PC-9 (cell line): ENCODE measurements around the gene CDKN2AIP. TPM values are rescaled to one million over a fixed set of nuclear protein-coding genes. Genes with fewer than 3 reads are reported as not detected.
A peak's percentile ranks its signal among the peaks of the same experiment; 100 is the strongest.

Experiments used
- BruUV-seq: library from RNA; stranded (reverse); fragments of 400-500 nt; replicated peaks from 2 replicates; lab custom pipeline; 2021; lab: Mats Ljungman, UMichigan
- CTCF ChIA-PET: fragments of 300-600 bp; sonication (Branson Sonifier 250); formaldehyde crosslinking; loops from one replicate; lab custom pipeline; 2022; ENCODE audit warnings: antibody characterized with exemption; lab: Charles Lee
- POLR2A ChIA-PET: fragments of 300-600 bp; sonication (Branson Sonifier 250); formaldehyde crosslinking; loops from one replicate; lab custom pipeline; 2022; ENCODE audit warnings: antibody characterized with exemption; ENCODE audit not compliant: unreplicated experiment; lab: Charles Lee
- DNase-seq, 2 experiments: peaks; one replicate each; pipeline versions ENCODE4 v3.0.0 to v3.0.0-alpha.2; 2015 to 2022; ENCODE audit warnings: mixed read lengths in 1 of 2
- H2AFZ ChIP-seq: fragments of 200-600 bp; sonication (generic); 2 replicates; pipeline ENCODE4 v1.8.1; 2017; ENCODE audit warnings: antibody characterized with exemption
- H3F3A ChIP-seq: fragments of 200-600 bp; sonication (generic); 2 replicates; pipeline ENCODE4 v1.8.1; 2017; ENCODE audit warnings: antibody characterized with exemption, mild to moderate bottlenecking, low read depth; ENCODE audit not compliant: insufficient read depth
- H3K27ac ChIP-seq: fragments of 200-600 bp; sonication (generic); 2 replicates; pipeline ENCODE4 v1.6.1; 2016; ENCODE audit warnings: mixed run types
- H3K27me3 ChIP-seq: fragments of 200-600 bp; sonication (generic); 2 replicates; pipeline ENCODE4 v1.6.1; 2016; ENCODE audit warnings: low read depth, mixed run types; ENCODE audit not compliant: insufficient read depth
- H3K36me3 ChIP-seq: fragments of 200-600 bp; sonication (generic); 2 replicates; pipeline ENCODE4 v1.6.1; 2016; ENCODE audit warnings: low read depth, mixed run types
- H3K4me1 ChIP-seq: fragments of 200-600 bp; sonication (generic); replicated peaks from 2 replicates; pipeline ENCODE4 v1.6.1; 2016; ENCODE audit warnings: mixed run types; ENCODE audit not compliant: insufficient read depth
- H3K4me2 ChIP-seq: fragments of 200-600 bp; sonication (generic); 2 replicates; pipeline ENCODE4 v1.6.1; 2017; ENCODE audit warnings: mixed run types
- H3K4me3 ChIP-seq: fragments of 200-600 bp; sonication (generic); 2 replicates; pipeline ENCODE4 v1.6.1; 2016; ENCODE audit warnings: mixed run types
- H3K79me2 ChIP-seq: fragments of 200-600 bp; sonication (generic); 2 replicates; pipeline ENCODE4 v1.6.1; 2017; ENCODE audit warnings: low read depth, mixed run types
- H3K9me2 ChIP-seq: fragments of 200-600 bp; sonication (generic); 2 replicates; pipeline ENCODE4 v1.8.1; 2017; ENCODE audit warnings: mild to moderate bottlenecking; ENCODE audit not compliant: insufficient read depth
- H3K9me3 ChIP-seq: fragments of 200-600 bp; sonication (generic); 2 replicates; pipeline ENCODE4 v1.8.1; 2016; ENCODE audit warnings: low read depth; ENCODE audit not compliant: insufficient read depth
- H4K20me1 ChIP-seq: fragments of 200-600 bp; sonication (generic); 2 replicates; pipeline ENCODE4 v1.8.1; 2017; ENCODE audit not compliant: insufficient read depth
- EZH2 ChIP-seq: fragments of 200-600 bp; sonication (generic); IDR thresholded peaks from 2 replicates; pipeline ENCODE4 v1.8.0; 2017; ENCODE audit warnings: antibody characterized with exemption, low read depth
- intact Hi-C: fragments of 100-400 bp; cut with micrococcal nuclease; formaldehyde crosslinking; loops from one replicate; pipeline ENCODE4 v1.10.0; 2022; ENCODE audit not compliant: unreplicated experiment
- total RNA-seq: library from RNA; stranded (reverse); gene quantifications from 2 replicates; pipeline ENCODE4 v1.2.3, GENCODE V29; 2021
- TF ChIP-seq, protein P1 (sequence below): fragments of 200-600 bp; sonication (generic); conservative IDR thresholded peaks from 2 replicates; pipeline ENCODE4 v1.6.1; 2017; ENCODE audit warnings: mixed run types, antibody characterized with exemption, mild to moderate bottlenecking, moderate library complexity

CDKN2AIP gene
- total RNA-seq, 1 experiment from 2014 or later = 8.7 TPM

DNA sequence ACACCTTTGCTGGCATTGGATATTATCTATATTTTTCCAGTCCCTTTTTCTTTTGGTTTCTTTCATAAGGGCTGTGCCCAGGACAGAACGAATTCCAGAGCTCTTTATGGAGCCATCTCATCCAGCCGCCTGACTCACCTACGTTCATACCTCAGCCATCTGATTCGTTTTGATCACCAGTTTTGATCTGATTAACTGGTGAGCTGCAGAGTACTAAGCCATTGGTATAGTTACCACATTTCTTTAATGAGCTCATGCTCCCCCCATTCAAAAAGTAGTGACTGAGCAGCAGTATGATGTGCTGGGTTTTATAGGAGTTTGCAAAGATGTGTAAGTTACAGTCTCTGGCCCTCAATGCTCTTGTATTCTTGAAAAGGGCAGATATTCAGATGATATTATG, 43.0 kb upstream of the CDKN2AIP start:
- intact Hi-C loops = loop anchor here (5.0 to 10.0 kb wide), 2 partner anchors 327 to 464 kb away; no protein-coding TSS in a partner anchor
- CTCF ChIA-PET = no interaction called here
- TF ChIP-seq, protein P1, sequence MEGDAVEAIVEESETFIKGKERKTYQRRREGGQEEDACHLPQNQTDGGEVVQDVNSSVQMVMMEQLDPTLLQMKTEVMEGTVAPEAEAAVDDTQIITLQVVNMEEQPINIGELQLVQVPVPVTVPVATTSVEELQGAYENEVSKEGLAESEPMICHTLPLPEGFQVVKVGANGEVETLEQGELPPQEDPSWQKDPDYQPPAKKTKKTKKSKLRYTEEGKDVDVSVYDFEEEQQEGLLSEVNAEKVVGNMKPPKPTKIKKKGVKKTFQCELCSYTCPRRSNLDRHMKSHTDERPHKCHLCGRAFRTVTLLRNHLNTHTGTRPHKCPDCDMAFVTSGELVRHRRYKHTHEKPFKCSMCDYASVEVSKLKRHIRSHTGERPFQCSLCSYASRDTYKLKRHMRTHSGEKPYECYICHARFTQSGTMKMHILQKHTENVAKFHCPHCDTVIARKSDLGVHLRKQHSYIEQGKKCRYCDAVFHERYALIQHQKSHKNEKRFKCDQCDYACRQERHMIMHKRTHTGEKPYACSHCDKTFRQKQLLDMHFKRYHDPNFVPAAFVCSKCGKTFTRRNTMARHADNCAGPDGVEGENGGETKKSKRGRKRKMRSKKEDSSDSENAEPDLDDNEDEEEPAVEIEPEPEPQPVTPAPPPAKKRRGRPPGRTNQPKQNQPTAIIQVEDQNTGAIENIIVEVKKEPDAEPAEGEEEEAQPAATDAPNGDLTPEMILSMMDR = no peak
- TF ChIP-seq EZH2 = no peak

DNA sequence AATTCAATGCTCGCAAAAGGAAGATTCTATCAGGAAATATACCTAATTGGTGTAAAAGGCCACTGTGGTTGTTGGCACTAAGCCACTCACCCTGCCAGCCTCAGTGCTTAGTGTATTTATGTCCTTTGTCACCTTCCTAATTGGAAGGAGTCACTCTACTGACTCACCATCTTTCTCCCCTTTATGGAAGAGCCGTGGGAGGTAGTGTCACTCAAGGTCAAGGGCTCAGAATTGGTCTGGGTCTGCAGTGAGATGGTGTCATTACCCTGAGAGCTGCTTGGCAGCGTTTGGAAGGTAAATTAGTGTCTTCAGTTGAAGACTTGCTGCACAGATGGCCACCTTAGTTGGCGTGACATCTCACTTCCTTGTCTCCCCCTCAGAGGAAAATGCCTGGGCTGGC, 41.7 kb upstream of the CDKN2AIP start:
- H3K4me1 ChIP-seq = peaks cover 4% of the 10 kb centered on the region; the same call in 1 of the 2 replicates
- no peak overlapping the region for H2AFZ ChIP-seq
- no peaks in the 10 kb centered on the region for H3K27me3 ChIP-seq
- H3F3A ChIP-seq = no peaks in the 10 kb centered on the region
- BruUV-seq = no TSS peak
- H3K4me2 ChIP-seq = no peak overlapping the region
- H3K79me2 ChIP-seq = no peaks in the 10 kb centered on the region
- ChIA-PET CTCF (no interaction called here), POLR2A (no interaction called here)
- no peak overlapping the region for H3K27ac ChIP-seq
- intact Hi-C loops = loop anchor here (5.0 to 10.0 kb wide), 2 partner anchors 328 to 465 kb away; no protein-coding TSS in a partner anchor
- DNase-seq = peak in 1 of 2 experiments; percentile 39
- H3K36me3 ChIP-seq = no peaks in the 10 kb centered on the region
- no peak overlapping the region for H3K4me3 ChIP-seq
- H4K20me1 ChIP-seq = no peaks in the 10 kb centered on the region
- H3K9me2 ChIP-seq = no peaks in the 10 kb centered on the region
- TF ChIP-seq EZH2 = no peak
- TF ChIP-seq, protein P1 = no peak
- H3K9me3 ChIP-seq = no peaks in the 10 kb centered on the region

More for the DNA sequence above, 43.0 kb upstream of the CDKN2AIP start:
- POLR2A ChIA-PET = no interaction called here
- Histone ChIP-seq H3K9me2 (no peaks in the 10 kb centered on the region), H3K27ac (no peak overlapping the region), H3K4me2 (no peak overlapping the region), H3K4me3 (no peak overlapping the region), H3K36me3 (no peaks in the 10 kb centered on the region), H3K79me2 (no peaks in the 10 kb centered on the region), H3K9me3 (no peaks in the 10 kb centered on the region), H3F3A (no peaks in the 10 kb centered on the region), H2AFZ (no peak overlapping the region), H3K27me3 (no peaks in the 10 kb centered on the region), H4K20me1 (no peaks in the 10 kb centered on the region), H3K4me1 (no peaks in the 10 kb centered on the region)
- no TSS peak for BruUV-seq
- DNase-seq = no peak

DNA sequence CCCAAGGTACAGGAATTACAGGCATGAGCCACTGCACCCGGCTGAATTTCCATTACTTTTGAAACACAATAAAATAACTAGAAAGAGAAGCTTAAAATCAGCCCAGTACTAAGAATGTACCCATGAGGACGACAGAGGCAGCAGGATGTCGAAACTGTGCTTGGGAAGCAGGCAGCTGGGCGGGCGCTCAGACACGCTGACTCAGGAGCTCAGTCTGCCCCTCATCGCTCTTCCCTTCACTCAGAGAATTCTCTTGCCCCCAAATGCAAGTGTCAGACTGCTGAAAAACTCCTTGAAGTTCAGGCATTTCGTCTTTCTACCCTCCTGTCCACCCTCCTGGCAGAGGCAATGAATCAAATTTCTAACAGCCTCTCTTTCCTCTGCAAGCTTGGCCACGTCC, 41.0 kb upstream of the CDKN2AIP start:
- no peak for DNase-seq
- Histone ChIP-seq H3K27ac (no peak overlapping the region), H3K4me1 (peaks cover 4% of the 10 kb centered on the region; the same call in 1 of the 2 replicates), H3F3A (no peaks in the 10 kb centered on the region), H3K9me3 (no peaks in the 10 kb centered on the region), H3K4me2 (no peak overlapping the region), H3K79me2 (no peaks in the 10 kb centered on the region), H3K4me3 (no peak overlapping the region), H3K36me3 (no peaks in the 10 kb centered on the region), H2AFZ (no peak overlapping the region), H3K27me3 (no peaks in the 10 kb centered on the region), H4K20me1 (no peaks in the 10 kb centered on the region), H3K9me2 (no peaks in the 10 kb centered on the region)
- TF ChIP-seq EZH2 = no peak
- TF ChIP-seq, protein P1 = no peak
- intact Hi-C loops = loop anchor here (5.0 to 10.0 kb wide), 2 partner anchors 329 to 466 kb away; no protein-coding TSS in a partner anchor
- CTCF ChIA-PET = interaction anchor here (0.6 kb wide), 1 partner anchor 322 kb away, joined by 5 read pairs; no protein-coding TSS in a partner anchor
- POLR2A ChIA-PET = no interaction called here
- no TSS peak for BruUV-seq
